Uterus (tissue), 4 donors: ENCODE measurements around the gene SCYGR1. TPM values are rescaled to one million over a fixed set of nuclear protein-coding genes. Genes with fewer than 3 reads are reported as not detected.
"Not testable (repeated sequence)": the region's sequence is repeated elsewhere in the genome, so short reads cannot be mapped to it uniquely, and the experiment has no call there.

Source experiments
- DNase-seq, 2 donors: peaks; one replicate each; pipeline ENCODE4 v3.0.0-alpha.2; 2019 to 2020
- H3K27ac ChIP-seq, 2 donors: fragments of 200-600 bp; sonication (generic); 1 replicate in 1 of 2; 2 replicates in 1 of 2; pipeline ENCODE4 v1.5.1; 2016 to 2018
- H3K27me3 ChIP-seq, 2 donors: fragments of 200-600 bp; sonication (generic); one replicate each; pipeline ENCODE4 v1.5.1; 2018 to 2019; ENCODE audit warnings: control low read depth in 1 of 2
- H3K36me3 ChIP-seq, 2 donors: fragments of 200-600 bp; sonication (generic); one replicate each; pipeline ENCODE4 v1.5.1; 2019; ENCODE audit warnings: control low read depth in 1 of 2
- H3K4me1 ChIP-seq, 2 donors: fragments of 200-600 bp; sonication (generic); one replicate each; pipeline ENCODE4 v1.5.1; 2018 to 2019; ENCODE audit warnings: control low read depth in 1 of 2
- H3K4me3 ChIP-seq, 2 donors: fragments of 200-600 bp; sonication (generic); 1 replicate in 1 of 2; 2 replicates in 1 of 2; pipeline ENCODE4 v1.5.1; 2018 to 2019; ENCODE audit warnings: mild to moderate bottlenecking in 1 of 2
- H3K9me3 ChIP-seq, 2 donors: fragments of 200-600 bp; sonication (generic); one replicate each; pipeline ENCODE4 v1.5.1; 2019; ENCODE audit warnings: control low read depth in 1 of 2
- CTCF ChIP-seq, 4 experiments: fragments of 200-600 bp in 2 of 4; fragments of 450-650 bp in 2 of 4; sonication (generic) in 2 of 4; IDR thresholded peaks; one replicate each; pipeline ENCODE4 v1.5.1; 2016 to 2019; ENCODE audit warnings: antibody characterized with exemption in 4 of 4, mild to moderate bottlenecking in 2 of 4, moderate library complexity in 1 of 4
- POLR2A ChIP-seq, 2 donors: fragments of 450-650 bp; IDR thresholded peaks; one replicate each; pipeline ENCODE4 v1.6.1; 2016; ENCODE audit warnings: antibody characterized with exemption in 2 of 2, mild to moderate bottlenecking in 1 of 2, moderate library complexity in 1 of 2
- intact Hi-C: fragments of 100-400 bp; cut with DNase I; formaldehyde crosslinking; loops from one replicate; pipeline ENCODE4 v1.15.1; 2023; ENCODE audit warnings: low total_unique reads
- total RNA-seq, 4 donors: library from RNA; depleted of rRNA in 3 of 4; stranded (reverse); fragments of >200 nt in 3 of 4; gene quantifications; one replicate each; pipeline versions ENCODE4 v1.1.0 to v1.2.4, GENCODE V29; 2014 to 2023
- donor health status: DM: yes; HTN: yes; CAD: no.

The SCYGR1 gene
- total RNA-seq, 4 donors from 2014 or later, result not detected

GRCh38 chr2:227368574-227368973, 19.2 kb downstream of the SCYGR1 start:
- Histone ChIP-seq H3K27ac (no peak overlapping the region), H3K4me3 (no peak overlapping the region), H3K36me3 (no peaks in the 10 kb centered on the region), H3K4me1 (no peaks in the 10 kb centered on the region), H3K9me3 (no peaks in the 10 kb centered on the region), H3K27me3 (no peaks in the 10 kb centered on the region)
- intact Hi-C loops, result no loop called here
- no peak for TF ChIP-seq CTCF (IDR thresholded peaks at IDR 0.05)
- TF ChIP-seq POLR2A (IDR thresholded peaks at IDR 0.05), result no peak
- DNase-seq, result no peak

- no peak for TF ChIP-seq POLR2A (IDR thresholded peaks at IDR 0.05)
- TF ChIP-seq CTCF (IDR thresholded peaks at IDR 0.05), result no peak
- no peaks in the 10 kb centered on the region for H3K9me3 ChIP-seq
- intact Hi-C loops, result no loop called here
- DNase-seq, result no peak
- H3K27ac ChIP-seq, result no peak overlapping the region
- H3K36me3 ChIP-seq, result no peaks in the 10 kb centered on the region
- no peak overlapping the region for H3K4me3 ChIP-seq
- no peaks in the 10 kb centered on the region for H3K4me1 ChIP-seq
- H3K27me3 ChIP-seq, result no peaks in the 10 kb centered on the region
These were observed 20.3 kb downstream of the SCYGR1 start for GRCh38 chr2:227367427-227367795.

GRCh38 chr2:227366769-227367426, 20.9 kb downstream of the SCYGR1 start:
- Histone ChIP-seq H3K4me3 (no peak overlapping the region), H3K27ac (no peak overlapping the region), H3K27me3 (no peaks in the 10 kb centered on the region), H3K36me3 (no peaks in the 10 kb centered on the region), H3K4me1 (no peaks in the 10 kb centered on the region), H3K9me3 (no peaks in the 10 kb centered on the region)
- no peak for DNase-seq
- intact Hi-C loops, result no loop called here
- TF ChIP-seq CTCF (IDR thresholded peaks at IDR 0.05) (no peak), POLR2A (IDR thresholded peaks at IDR 0.05) (no peak)

- no peak overlapping the region for H3K27ac ChIP-seq
- H3K9me3 ChIP-seq, result no peaks in the 10 kb centered on the region
- no peak for DNase-seq
- TF ChIP-seq POLR2A (IDR thresholded peaks at IDR 0.05) (no peak), CTCF (IDR thresholded peaks at IDR 0.05) (no peak)
- H3K36me3 ChIP-seq, result no peaks in the 10 kb centered on the region
- H3K4me3 ChIP-seq, result no peak overlapping the region
- H3K27me3 ChIP-seq, result no peaks in the 10 kb centered on the region
- H3K4me1 ChIP-seq, result no peaks in the 10 kb centered on the region
- intact Hi-C loops, result no loop called here
These were observed 21.9 kb downstream of the SCYGR1 start for GRCh38 chr2:227365833-227366232.

GRCh38 chr2:227364585-227365263, 23.0 kb downstream of the SCYGR1 start:
- H3K27ac ChIP-seq, H3K27me3 ChIP-seq, H3K4me1 ChIP-seq, H3K9me3 ChIP-seq, DNase-seq, intact Hi-C loops, H3K36me3 ChIP-seq, H3K4me3 ChIP-seq: not testable (repeated sequence)
